A673 (cell line): ENCODE results near the gene ATAD5.

ENCODE experiments used
- CTCF ChIP-seq: fragments of 300-800, 200-600 bp; sonication (generic); conservative IDR thresholded peaks from 2 replicates; pipeline ENCODE4 v1.5.1; 2017; ENCODE audit warnings: low read depth, mild to moderate bottlenecking, antibody characterized with exemption, low read length, moderate library complexity, mixed read lengths
- EZH2 ChIP-seq: fragments of 200-600 bp; sonication (generic); IDR thresholded peaks from 2 replicates; pipeline ENCODE4 v1.6.1; 2017; ENCODE audit warnings: borderline replicate concordance, low read depth, mild to moderate bottlenecking, mixed read lengths, antibody characterized with exemption, low read length; ENCODE audit not compliant: poor library complexity, severe bottlenecking

DNA sequence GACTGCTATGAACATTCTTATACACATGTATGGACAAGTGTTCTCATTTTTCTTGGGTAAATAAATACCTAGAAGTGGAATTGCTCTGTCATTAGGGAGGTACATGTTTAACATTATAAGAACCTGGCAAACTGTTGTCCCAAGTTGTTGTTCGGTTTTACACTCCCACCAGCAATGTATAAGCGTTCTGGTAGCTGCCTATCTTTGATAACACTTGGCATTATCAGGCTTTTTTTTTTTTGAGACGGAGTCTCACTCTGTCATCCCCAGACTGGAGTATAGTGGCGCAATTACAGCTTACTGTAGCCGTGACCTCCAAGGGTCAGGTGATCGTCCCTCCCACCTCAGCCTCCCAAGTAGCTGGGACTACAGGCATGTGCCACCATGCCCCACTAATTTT, 16.3 kb downstream of the ATAD5 start:
- TF ChIP-seq CTCF (no peak), EZH2 (no peak)
